Measurements from ENCODE around the gene LSM4. TPM values are rescaled to one million over a fixed set of nuclear protein-coding genes. Genes with fewer than 3 reads are reported as not detected.
A peak's percentile ranks its signal among the peaks of the same experiment; 100 is the strongest.
"Not testable (repeated sequence)": the region's sequence is repeated elsewhere in the genome, so short reads cannot be mapped to it uniquely, and the experiment has no call there.

LSM4 gene
- total and polyA plus RNA-seq, 10 donors: 55.8 to 192 (median 80.2) TPM

DNA sequence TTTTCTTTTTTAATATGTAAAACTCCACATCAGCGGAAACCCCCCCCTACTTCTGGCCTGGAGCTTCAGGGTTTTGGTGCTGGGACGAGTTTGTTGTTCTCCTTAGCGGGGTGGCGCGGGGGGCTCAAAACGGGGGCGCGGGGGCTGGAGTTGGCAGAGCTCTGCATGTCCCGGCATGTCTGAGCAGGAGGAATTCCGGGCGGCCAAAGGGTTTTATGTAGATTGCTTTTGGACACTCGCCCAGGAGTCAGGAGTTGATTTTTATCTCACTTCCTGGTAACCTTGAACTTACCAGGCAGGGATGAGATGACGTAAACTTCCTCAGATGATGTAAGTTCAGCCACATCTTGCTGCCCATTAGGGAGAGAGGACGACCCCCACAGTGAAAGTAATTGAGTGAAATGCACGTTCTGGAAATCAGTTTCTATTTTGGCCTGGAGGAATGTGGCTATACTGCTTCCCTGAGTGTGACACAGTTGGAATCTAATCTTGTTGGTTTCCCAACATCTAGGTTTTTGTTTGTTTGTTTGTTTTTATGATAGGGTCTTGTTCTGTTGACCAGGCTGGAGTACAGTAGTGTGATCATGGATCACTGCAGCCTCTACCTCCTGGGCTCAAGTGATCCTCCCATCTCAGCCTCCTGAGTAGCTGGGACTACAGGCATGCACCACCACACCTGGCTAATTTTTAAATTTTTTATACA, 42.1 kb upstream of the LSM4 start:
- DNase-seq: no peak
- Histone ChIP-seq H3K36me3 (peaks cover 0 to 78% (median 19%) of the 10 kb centered on the region in 6 donors), H3K9me3 (no peaks in the 10 kb centered on the region), H3K27me3 (replicated peaks in 1 of 7) (no peaks in the 10 kb centered on the region), H3K4me1 (peaks cover 7 to 36% (median 21%) of the 10 kb centered on the region in 6 donors), H3K4me3 (no peak overlapping the region), H3K27ac (peak overlapping the region; percentile 74 to 84 (median 79))
- TF ChIP-seq POLR2AphosphoS5 (IDR thresholded peaks at IDR 0.05): peak in 1 of 3 donors; percentile 85
- TF ChIP-seq, protein P1, sequence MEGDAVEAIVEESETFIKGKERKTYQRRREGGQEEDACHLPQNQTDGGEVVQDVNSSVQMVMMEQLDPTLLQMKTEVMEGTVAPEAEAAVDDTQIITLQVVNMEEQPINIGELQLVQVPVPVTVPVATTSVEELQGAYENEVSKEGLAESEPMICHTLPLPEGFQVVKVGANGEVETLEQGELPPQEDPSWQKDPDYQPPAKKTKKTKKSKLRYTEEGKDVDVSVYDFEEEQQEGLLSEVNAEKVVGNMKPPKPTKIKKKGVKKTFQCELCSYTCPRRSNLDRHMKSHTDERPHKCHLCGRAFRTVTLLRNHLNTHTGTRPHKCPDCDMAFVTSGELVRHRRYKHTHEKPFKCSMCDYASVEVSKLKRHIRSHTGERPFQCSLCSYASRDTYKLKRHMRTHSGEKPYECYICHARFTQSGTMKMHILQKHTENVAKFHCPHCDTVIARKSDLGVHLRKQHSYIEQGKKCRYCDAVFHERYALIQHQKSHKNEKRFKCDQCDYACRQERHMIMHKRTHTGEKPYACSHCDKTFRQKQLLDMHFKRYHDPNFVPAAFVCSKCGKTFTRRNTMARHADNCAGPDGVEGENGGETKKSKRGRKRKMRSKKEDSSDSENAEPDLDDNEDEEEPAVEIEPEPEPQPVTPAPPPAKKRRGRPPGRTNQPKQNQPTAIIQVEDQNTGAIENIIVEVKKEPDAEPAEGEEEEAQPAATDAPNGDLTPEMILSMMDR (IDR thresholded peaks at IDR 0.05 in 8 of 11, conservative IDR thresholded peaks at IDR 0.05 in 3 of 11): no peak
- intact Hi-C loops (cut with DNase I; ENCODE audit: low total_unique reads): no loop called here
- 18 to 40% (median 23%) methylated on average over 14 to 15 of the region's 15 CpGs for WGBS, 5 donors

DNA sequence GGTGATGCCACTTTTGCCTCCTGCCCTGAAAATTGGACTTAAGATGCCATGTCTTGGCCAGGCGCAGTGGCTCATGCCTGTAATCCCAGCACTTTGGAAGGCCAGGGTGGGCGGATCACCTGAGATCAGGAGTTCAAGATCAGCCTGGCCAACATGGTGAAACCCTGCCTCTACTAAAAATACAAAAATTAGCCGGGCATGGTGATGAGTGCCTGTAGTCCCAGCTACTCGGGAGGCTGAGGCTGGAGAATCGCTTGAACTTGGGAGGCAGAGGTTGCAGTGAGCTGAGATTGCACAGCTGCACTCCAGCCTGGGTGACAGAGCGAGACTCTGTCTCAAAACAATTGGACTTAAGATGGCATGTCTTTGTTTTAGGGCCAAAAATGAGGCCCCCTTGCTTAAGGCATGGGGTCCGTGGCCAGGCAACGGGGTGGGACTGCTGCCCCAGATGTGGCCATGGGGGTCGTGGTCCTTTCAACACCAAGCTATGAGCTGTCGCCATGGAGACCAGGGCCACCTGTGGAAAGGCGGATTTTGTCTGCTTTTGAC, 41.5 kb upstream of the LSM4 start:
- intact Hi-C loops (cut with DNase I; ENCODE audit: low total_unique reads); DNase-seq; H3K9me3 ChIP-seq; H3K27me3 ChIP-seq (replicated peaks in 1 of 7); H3K4me3 ChIP-seq: not testable (repeated sequence)
- 49 to 69% (median 56%) methylated on average over 11 of the region's 11 CpGs for WGBS, 5 donors
- H3K4me1 ChIP-seq: peaks cover 7 to 36% (median 21%) of the 10 kb centered on the region in 6 donors
- H3K27ac ChIP-seq: peak overlapping the region; percentile 74 to 84 (median 79)
- TF ChIP-seq POLR2AphosphoS5 (IDR thresholded peaks at IDR 0.05): peak in 2 of 3 donors; percentile 15 to 35
- peaks cover 0 to 79% (median 24%) of the 10 kb centered on the region in 6 donors for H3K36me3 ChIP-seq

DNA sequence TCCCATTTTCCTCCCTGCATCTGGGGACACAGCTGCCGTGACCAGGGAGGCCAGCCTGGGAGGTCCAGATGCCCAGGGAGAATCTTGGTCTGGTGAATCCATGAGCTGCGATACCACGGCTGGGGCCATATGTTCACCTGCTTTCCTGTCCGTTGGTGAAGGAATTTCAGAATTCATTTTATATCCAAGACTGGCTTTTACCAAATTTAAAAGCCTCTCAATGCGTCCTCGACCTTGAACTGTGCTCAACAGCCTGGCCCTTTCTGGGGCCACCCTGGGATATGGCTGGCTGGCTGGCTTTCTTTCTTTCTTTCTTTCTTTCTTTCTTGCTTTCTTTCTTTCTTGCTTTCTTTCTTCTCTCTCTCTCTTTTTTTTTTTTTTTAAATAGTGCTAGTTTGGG, 40.9 kb upstream of the LSM4 start:
- intact Hi-C loops (cut with DNase I; ENCODE audit: low total_unique reads): no loop called here

DNA sequence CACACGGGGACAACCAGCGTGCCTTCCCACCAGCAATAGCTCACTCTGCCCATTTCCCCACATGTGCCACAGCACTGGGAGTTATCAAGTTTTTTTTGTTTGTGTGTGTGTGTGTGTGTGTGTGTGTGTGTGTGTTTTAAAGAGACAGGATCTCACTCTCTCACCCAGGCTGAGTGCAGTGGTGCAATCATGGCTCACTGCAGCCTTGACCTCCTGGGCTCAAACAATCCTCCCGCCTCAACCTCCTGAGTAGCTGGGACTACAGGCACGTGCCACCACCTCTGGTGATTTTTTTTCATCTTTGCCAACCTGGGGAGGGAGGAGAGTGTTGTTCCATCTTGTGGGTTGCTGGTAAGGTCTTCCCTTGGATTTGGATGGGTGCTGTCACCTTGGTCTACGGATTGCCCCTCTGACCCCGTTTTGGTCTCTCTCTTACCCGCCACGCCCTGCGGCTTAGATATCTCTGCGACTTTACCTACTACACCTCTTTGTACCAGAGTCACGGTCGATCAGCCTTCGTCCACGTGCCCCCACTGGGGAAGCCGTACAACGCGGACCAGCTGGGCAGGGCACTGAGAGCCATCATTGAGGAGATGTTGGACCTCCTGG, 40.2 kb upstream of the LSM4 start:
- peak in 1 of 3 donors; percentile 15 for TF ChIP-seq POLR2AphosphoS5 (IDR thresholded peaks at IDR 0.05)
- TF ChIP-seq, protein P1 (IDR thresholded peaks at IDR 0.05 in 8 of 11, conservative IDR thresholded peaks at IDR 0.05 in 3 of 11): no peak
- no peak for TF ChIP-seq POLR2A (IDR thresholded peaks at IDR 0.05)

More for the DNA sequence above, 40.9 kb upstream of the LSM4 start:
- no peak for TF ChIP-seq POLR2AphosphoS5 (IDR thresholded peaks at IDR 0.05)
- no peak for TF ChIP-seq POLR2A (IDR thresholded peaks at IDR 0.05)
- TF ChIP-seq, protein P1 (IDR thresholded peaks at IDR 0.05 in 8 of 11, conservative IDR thresholded peaks at IDR 0.05 in 3 of 11): no peak
- Histone ChIP-seq H3K4me3 (no peak overlapping the region), H3K4me1 (peaks cover 7 to 36% (median 21%) of the 10 kb centered on the region in 6 donors), H3K9me3 (no peaks in the 10 kb centered on the region), H3K27ac (peak overlapping the region in 5 of 8 donors; percentile 74 to 84 (median 82)), H3K27me3 (replicated peaks in 1 of 7) (no peaks in the 10 kb centered on the region), H3K36me3 (peaks cover 0 to 79% (median 29%) of the 10 kb centered on the region in 6 donors)
- no peak for DNase-seq
- WGBS, 5 donors: 73 to 84% (median 78%) methylated on average over 6 of the region's 6 CpGs

More for the DNA sequence above, 40.2 kb upstream of the LSM4 start:
- DNase-seq: no peak
- Histone ChIP-seq H3K4me1 (peaks cover 7 to 36% (median 21%) of the 10 kb centered on the region in 6 donors), H3K27ac (peak overlapping the region in 4 of 8 donors; percentile 74 to 84 (median 82)), H3K27me3 (replicated peaks in 1 of 7) (no peaks in the 10 kb centered on the region), H3K4me3 (no peak overlapping the region), H3K36me3 (peaks cover 0 to 83% (median 32%) of the 10 kb centered on the region in 6 donors), H3K9me3 (no peaks in the 10 kb centered on the region)
- WGBS, 5 donors: 90 to 93% (median 91%) methylated on average over 17 of the region's 17 CpGs
- intact Hi-C loops (cut with DNase I; ENCODE audit: low total_unique reads): no loop called here
